AG04449 (cell line): ENCODE results near the gene TSPAN9.
A peak's percentile ranks its signal among the peaks of the same experiment; 100 is the strongest.

ENCODE experiments used
- CTCF ChIA-PET: fragments of 350-600 bp; formaldehyde crosslinking; extraction: SDS; loops from one replicate; lab custom pipeline; 2021; ENCODE audit warnings: antibody characterized with exemption; lab: Yijun Ruan, JAX
- POLR2A ChIA-PET: fragments of 400-600, 350-600 bp; formaldehyde crosslinking; extraction: SDS; loops from one replicate; lab custom pipeline; 2020; ENCODE audit warnings: antibody characterized with exemption, inconsistent platforms; lab: Yijun Ruan, JAX
- DNase-seq: peaks from one replicate; pipeline ENCODE4 v3.0.0-alpha.2; 2010; ENCODE audit warnings: low read depth, low spot score
- H3K4me3 ChIP-seq: 2 replicates; pipeline ENCODE4 v1.5.1; 2011; ENCODE audit warnings: low read depth, mild to moderate bottlenecking, control low read depth, low read length
- TF ChIP-seq, protein P1 (sequence below): IDR thresholded peaks from one replicate; pipeline ENCODE4 v1.5.1; 2011; ENCODE audit warnings: mild to moderate bottlenecking, moderate library complexity, low read length, control low read depth, inconsistent platforms; ENCODE audit not compliant: insufficient read depth; ENCODE audit errors: missing control alignments

The TSPAN9 gene

DNA sequence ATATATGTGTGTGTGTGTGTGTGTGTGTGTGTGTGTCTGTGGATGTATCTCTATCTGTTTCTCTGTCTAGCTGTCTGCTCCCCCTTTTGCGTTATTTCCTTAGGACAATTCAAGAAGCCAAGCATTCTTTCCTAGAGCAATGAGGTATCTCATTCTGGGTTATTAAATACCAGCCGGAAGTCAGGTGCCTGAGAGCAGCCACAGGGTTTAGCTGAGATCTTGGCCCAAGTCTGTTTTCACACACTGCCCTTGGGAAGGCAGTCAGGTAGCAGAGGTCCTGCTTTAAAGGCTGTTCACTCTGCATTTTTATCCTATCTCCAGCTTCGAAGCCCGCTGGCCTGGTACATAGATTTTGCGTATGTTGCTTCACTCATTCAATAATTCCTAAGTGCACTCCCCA is 76.8 kb downstream of the TSPAN9 start:
- TF ChIP-seq, protein P1, sequence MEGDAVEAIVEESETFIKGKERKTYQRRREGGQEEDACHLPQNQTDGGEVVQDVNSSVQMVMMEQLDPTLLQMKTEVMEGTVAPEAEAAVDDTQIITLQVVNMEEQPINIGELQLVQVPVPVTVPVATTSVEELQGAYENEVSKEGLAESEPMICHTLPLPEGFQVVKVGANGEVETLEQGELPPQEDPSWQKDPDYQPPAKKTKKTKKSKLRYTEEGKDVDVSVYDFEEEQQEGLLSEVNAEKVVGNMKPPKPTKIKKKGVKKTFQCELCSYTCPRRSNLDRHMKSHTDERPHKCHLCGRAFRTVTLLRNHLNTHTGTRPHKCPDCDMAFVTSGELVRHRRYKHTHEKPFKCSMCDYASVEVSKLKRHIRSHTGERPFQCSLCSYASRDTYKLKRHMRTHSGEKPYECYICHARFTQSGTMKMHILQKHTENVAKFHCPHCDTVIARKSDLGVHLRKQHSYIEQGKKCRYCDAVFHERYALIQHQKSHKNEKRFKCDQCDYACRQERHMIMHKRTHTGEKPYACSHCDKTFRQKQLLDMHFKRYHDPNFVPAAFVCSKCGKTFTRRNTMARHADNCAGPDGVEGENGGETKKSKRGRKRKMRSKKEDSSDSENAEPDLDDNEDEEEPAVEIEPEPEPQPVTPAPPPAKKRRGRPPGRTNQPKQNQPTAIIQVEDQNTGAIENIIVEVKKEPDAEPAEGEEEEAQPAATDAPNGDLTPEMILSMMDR, result no peak
- ChIA-PET POLR2A (no interaction called here), CTCF (interaction anchor here (0.7 to 8.9 kb wide), 11 partner anchors 10 to 650 kb away, joined by 3 to 60 read pairs (median 4); no protein-coding TSS in a partner anchor)
- DNase-seq, result no peak
- no peak overlapping the region for H3K4me3 ChIP-seq

DNA sequence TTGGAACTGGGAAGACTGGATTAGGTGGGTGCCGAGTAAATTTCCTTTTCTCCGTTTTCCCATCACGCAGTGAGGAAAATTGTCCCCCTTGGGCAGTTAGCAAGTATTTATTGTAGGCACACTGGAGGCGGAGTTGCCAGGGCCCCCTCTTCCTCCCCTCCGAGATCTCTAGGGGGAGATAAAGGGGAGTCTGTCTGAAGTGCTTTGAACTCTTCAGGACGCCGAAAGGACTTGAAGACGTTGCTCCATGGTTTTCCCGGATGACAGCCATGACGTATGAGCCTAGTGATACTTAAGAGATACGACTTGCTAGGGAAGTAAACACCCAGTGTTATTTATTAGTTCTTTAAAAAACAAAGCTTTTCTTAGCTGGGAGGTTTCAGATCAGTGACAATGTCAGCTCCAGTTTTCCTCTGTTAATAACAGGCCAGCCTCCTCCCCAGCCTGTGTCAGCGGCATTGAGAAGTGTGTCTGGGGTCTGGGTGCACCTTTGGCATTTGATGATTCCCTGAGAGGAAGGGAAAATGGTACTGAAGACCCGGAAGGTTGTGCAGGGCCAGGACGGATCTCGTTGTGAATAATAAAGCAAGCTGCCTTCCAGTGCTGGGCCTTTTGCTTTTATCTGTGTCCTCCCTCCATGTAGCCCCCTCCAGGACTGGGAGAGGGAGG is 78.7 kb downstream of the TSPAN9 start:
- TF ChIP-seq, protein P1, result no peak
- ChIA-PET POLR2A (no interaction called here), CTCF (interaction anchor here (1.2 to 1.8 kb wide), 4 partner anchors 12 to 47 kb away, joined by 3 to 5 read pairs (median 5); no protein-coding TSS in a partner anchor)
- no peak overlapping the region for H3K4me3 ChIP-seq
- no peak for DNase-seq

DNA sequence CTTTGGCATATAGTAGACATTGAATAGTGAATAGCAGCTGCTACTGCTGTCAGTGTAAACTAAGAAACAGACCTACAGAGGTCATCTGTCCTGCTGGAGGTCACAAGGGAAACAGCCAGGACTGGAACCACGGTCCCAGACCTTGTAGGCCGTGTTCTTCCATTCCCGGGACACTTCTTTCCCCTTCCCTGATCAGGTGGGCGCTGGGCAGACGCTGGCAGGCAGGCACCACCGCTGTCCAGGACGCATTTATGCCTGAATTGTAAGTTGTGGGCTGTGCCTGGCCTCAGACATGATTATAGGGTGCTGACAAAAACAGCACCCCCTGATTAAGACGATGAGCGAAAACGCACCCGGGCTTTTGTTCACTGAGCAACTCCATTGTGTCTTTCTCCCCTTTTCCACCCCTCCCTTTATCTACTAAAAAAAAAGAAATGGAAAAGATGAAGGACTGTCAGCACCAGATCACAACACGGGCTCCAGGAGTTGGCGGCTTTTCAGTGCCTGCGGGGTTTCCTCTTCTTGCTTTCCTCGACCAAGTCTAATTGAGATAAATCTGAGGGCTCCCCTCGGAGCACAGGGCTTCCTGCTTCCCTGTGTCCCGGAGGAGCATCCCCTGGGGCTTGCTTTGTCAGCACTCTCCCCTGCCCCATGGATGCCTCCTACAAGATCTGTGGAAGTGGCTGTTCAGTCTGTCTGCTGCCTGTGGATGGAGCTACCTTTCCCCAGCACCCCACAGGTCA is 80.6 kb downstream of the TSPAN9 start:
- ChIA-PET POLR2A (no interaction called here), CTCF (interaction anchor here (0.8 to 1.6 kb wide), 7 partner anchors 10 to 143 kb away, joined by 3 to 7 read pairs (median 4); no protein-coding TSS in a partner anchor)
- H3K4me3 ChIP-seq, result no peak overlapping the region
- TF ChIP-seq, protein P1, result no peak
- no peak for DNase-seq

DNA sequence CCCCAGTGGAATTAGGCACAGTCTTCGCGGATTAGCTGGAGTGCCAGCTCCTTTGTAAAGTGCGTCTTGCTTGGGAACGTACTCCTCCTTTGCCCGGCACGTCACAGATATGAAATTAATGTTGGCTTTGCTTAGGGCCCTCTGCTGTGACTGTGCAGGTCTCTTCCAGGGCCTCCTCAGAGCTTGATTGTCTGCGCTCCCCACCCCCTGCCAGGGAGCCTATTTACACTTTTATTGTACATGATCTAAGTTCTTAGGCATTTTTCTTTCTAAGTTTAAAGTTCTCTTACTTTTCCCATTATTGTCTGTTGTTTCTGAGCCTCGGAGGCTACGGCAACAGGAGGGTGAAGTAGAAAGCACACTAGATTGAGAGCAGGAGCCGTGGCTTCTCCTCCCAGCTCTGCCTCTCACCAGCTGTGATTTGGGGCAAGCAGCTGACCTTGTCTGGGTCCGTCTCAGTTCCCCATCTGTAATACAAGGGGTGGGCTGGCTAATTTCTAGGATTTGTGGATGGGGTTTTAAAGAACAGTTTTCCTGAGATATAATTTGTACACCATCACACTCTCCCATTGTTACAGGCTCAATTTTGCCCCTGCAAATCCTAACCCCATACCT is 81.8 kb downstream of the TSPAN9 start:
- ChIA-PET POLR2A (no interaction called here), CTCF (interaction anchor here (0.6 to 1.6 kb wide), 7 partner anchors 9 to 142 kb away, joined by 3 to 6 read pairs (median 3); no protein-coding TSS in a partner anchor)
- TF ChIP-seq, protein P1, result no peak
- DNase-seq, result peak; percentile 10
- H3K4me3 ChIP-seq, result no peak overlapping the region

DNA sequence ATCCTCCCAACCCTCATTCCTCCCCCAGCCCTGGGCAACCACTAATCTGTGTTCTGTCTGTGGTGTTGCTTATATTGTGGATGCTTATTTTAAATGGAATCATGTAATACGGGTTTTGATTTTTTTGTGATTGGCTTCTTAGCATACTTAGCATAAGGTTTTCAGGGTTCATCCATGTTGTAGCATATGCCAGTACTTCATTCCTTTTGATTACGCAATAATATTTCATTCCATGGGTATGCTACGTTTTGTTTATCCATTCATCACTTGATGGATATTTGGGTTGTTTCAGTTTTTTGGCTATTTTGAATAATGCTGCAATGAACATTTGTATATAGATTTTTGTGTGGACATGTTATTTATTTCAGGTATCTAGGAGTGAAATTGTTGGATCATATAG is 82.9 kb downstream of the TSPAN9 start:
- POLR2A ChIA-PET, result no interaction called here
- CTCF ChIA-PET, result no interaction called here

More for the DNA sequence above, 82.9 kb downstream of the TSPAN9 start:
- no peak overlapping the region for H3K4me3 ChIP-seq
- TF ChIP-seq, protein P1, result no peak
- DNase-seq, result no peak
